IPS-11a (cell line): ENCODE results near the gene C7orf57.

Experiments
- H3K4me3 ChIP-seq: one replicate; pipeline ENCODE4 v1.5.1; 2013; ENCODE audit warnings: low read depth, low read length, control low read depth

The C7orf57 gene

GRCh38 chr7:48106906-48107659, 71.7 kb downstream of the C7orf57 start:
- H3K4me3 ChIP-seq, result no peak overlapping the region

GRCh38 chr7:48107926-48108472, 72.7 kb downstream of the C7orf57 start:
- H3K4me3 ChIP-seq, result no peak overlapping the region

- H3K4me3 ChIP-seq, result no peak overlapping the region
Observed at GRCh38 chr7:48108959-48109847, 73.9 kb downstream of the C7orf57 start.

- H3K4me3 ChIP-seq, result no peak overlapping the region
Observed at GRCh38 chr7:48109848-48110663, 74.7 kb downstream of the C7orf57 start.

- no peak overlapping the region for H3K4me3 ChIP-seq
Observed at GRCh38 chr7:48110868-48111267, 75.5 kb downstream of the C7orf57 start.
